Parathyroid adenoma (tissue), 2 donors: ENCODE data around the gene SLC25A29.

ENCODE experiments used
- H2AFZ ChIP-seq: fragments of 300-600 bp; sonication (generic); one replicate; pipeline ENCODE4 v1.7.0; 2017; ENCODE audit warnings: antibody characterized with exemption, mild to moderate bottlenecking
- H3K27ac ChIP-seq: fragments of 300-600 bp; sonication (generic); one replicate; pipeline ENCODE4 v1.7.0; 2017
- H3K27me3 ChIP-seq: fragments of 300-600 bp; sonication (generic); one replicate; pipeline ENCODE4 v1.7.0; 2017; ENCODE audit warnings: low read length; ENCODE audit not compliant: control insufficient read depth, insufficient read depth
- H3K36me3 ChIP-seq: fragments of 300-600 bp; sonication (generic); one replicate; pipeline ENCODE4 v1.7.0; 2017; ENCODE audit warnings: low read length; ENCODE audit not compliant: control insufficient read depth, insufficient read depth
- H3K4me1 ChIP-seq: fragments of 300-600 bp; sonication (generic); one replicate; pipeline ENCODE4 v1.7.0; 2017; ENCODE audit warnings: control low read depth
- H3K4me2 ChIP-seq: fragments of 300-600 bp; sonication (generic); one replicate; pipeline ENCODE4 v1.7.0; 2017; ENCODE audit warnings: low read length
- H3K4me3 ChIP-seq: fragments of 300-600 bp; sonication (generic); one replicate; pipeline ENCODE4 v1.7.0; 2017; ENCODE audit warnings: low read depth, low read length
- H3K79me2 ChIP-seq: fragments of 300-600 bp; sonication (generic); one replicate; pipeline ENCODE4 v1.7.0; 2017; ENCODE audit warnings: control low read depth
- H3K9ac ChIP-seq: fragments of 300-600 bp; sonication (generic); one replicate; pipeline ENCODE4 v1.7.0; 2017; ENCODE audit warnings: mild to moderate bottlenecking
- H3K9me3 ChIP-seq: fragments of 300-600 bp; sonication (generic); one replicate; pipeline ENCODE4 v1.7.0; 2017; ENCODE audit warnings: low read length; ENCODE audit not compliant: control insufficient read depth
- TF ChIP-seq, protein P1 (sequence below): fragments of 300-600 bp; sonication (generic); IDR thresholded peaks from one replicate; pipeline ENCODE4 v1.7.0; 2017; ENCODE audit warnings: antibody characterized with exemption, mild to moderate bottlenecking
- donor health status: primary hyperparathyroidism.

Gene SLC25A29

DNA sequence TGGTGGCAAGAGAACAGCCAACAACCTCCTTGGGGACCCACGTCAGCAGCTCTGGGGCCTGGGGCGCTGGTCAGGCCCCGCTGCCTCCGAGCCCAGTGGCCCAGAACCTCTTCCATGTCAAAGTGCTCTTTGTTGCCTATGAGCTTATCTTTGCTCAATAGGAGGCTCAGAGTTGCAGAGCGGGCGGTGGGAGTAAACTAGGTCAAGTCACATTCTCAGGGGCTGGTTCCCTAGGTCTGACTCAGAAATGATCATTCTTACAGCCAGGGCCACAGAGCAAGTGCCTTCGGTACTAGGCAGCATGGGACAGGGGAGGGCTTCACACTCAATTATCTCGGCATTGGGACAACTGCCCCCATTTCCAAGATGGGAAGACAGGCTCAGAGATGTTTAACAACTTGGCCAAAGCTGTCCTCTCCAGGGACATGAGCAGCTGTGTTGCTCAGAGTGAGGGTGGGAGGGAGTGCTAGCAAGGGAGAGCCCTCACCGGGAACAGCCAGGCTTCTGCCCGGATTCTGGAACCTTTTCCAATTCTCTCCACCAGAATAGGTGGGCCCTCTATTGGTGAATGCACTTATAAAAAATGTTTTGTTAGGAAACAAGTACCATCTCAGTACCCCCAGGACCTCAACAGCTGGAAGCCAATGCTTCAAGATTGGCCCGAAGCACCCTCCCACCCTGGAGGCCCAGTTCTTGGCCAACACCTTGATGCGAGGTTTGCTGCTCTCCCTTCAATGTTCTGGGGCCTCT, 11.9 kb downstream of the SLC25A29 start:
- no peaks in the 10 kb centered on the region for H3K27me3 ChIP-seq
- H3K79me2 ChIP-seq: peaks cover 4% of the 10 kb centered on the region
- no peak overlapping the region for H3K9ac ChIP-seq
- H3K27ac ChIP-seq: no peak overlapping the region
- no peaks in the 10 kb centered on the region for H3K9me3 ChIP-seq
- no peak overlapping the region for H3K4me2 ChIP-seq
- no peak overlapping the region for H2AFZ ChIP-seq
- H3K36me3 ChIP-seq: no peaks in the 10 kb centered on the region
- TF ChIP-seq, protein P1, sequence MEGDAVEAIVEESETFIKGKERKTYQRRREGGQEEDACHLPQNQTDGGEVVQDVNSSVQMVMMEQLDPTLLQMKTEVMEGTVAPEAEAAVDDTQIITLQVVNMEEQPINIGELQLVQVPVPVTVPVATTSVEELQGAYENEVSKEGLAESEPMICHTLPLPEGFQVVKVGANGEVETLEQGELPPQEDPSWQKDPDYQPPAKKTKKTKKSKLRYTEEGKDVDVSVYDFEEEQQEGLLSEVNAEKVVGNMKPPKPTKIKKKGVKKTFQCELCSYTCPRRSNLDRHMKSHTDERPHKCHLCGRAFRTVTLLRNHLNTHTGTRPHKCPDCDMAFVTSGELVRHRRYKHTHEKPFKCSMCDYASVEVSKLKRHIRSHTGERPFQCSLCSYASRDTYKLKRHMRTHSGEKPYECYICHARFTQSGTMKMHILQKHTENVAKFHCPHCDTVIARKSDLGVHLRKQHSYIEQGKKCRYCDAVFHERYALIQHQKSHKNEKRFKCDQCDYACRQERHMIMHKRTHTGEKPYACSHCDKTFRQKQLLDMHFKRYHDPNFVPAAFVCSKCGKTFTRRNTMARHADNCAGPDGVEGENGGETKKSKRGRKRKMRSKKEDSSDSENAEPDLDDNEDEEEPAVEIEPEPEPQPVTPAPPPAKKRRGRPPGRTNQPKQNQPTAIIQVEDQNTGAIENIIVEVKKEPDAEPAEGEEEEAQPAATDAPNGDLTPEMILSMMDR: no peak
- H3K4me1 ChIP-seq: no peaks in the 10 kb centered on the region
- no peak overlapping the region for H3K4me3 ChIP-seq

DNA sequence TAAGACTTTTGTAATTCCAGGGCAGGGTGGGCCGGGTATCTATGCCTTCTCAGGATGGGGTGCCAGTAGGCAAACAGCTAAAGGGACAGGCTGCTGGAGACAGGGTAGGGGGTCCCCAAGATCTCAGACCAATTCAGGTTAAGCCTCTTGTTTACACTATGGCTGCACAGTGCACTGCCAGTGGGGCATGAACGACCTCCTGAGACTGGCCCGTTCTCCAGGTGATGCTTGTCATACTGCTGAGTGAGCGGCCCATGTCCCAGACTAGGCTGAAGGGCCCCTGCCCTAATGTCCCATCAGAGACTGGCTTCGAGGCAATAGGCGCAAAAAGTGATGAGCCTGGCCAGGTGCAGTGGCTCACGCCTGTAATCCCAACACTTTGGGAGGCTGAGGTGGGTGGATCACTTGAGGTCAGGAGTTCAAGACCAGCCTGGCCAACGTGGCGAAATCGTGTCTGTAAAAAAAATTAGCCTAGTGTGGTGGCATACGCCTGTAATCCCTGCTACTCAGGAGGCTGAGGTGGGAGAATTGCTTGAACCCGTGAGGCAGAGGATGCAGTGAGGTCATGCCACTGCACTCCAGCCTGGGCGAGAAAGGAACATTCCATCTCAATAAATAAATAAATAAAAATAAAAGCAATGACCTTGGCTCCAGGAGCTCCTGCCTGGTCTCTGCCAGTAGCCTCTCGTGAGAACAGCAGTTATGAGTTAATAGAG, 12.6 kb downstream of the SLC25A29 start:
- no peaks in the 10 kb centered on the region for H3K9me3 ChIP-seq
- H3K27me3 ChIP-seq: no peaks in the 10 kb centered on the region
- H3K4me3 ChIP-seq: no peak overlapping the region
- no peak overlapping the region for H3K27ac ChIP-seq
- no peak overlapping the region for H3K4me2 ChIP-seq
- peaks cover 4% of the 10 kb centered on the region for H3K79me2 ChIP-seq
- H3K4me1 ChIP-seq: no peaks in the 10 kb centered on the region
- H2AFZ ChIP-seq: no peak overlapping the region
- no peaks in the 10 kb centered on the region for H3K36me3 ChIP-seq
- TF ChIP-seq, protein P1: no peak
- H3K9ac ChIP-seq: no peak overlapping the region

DNA sequence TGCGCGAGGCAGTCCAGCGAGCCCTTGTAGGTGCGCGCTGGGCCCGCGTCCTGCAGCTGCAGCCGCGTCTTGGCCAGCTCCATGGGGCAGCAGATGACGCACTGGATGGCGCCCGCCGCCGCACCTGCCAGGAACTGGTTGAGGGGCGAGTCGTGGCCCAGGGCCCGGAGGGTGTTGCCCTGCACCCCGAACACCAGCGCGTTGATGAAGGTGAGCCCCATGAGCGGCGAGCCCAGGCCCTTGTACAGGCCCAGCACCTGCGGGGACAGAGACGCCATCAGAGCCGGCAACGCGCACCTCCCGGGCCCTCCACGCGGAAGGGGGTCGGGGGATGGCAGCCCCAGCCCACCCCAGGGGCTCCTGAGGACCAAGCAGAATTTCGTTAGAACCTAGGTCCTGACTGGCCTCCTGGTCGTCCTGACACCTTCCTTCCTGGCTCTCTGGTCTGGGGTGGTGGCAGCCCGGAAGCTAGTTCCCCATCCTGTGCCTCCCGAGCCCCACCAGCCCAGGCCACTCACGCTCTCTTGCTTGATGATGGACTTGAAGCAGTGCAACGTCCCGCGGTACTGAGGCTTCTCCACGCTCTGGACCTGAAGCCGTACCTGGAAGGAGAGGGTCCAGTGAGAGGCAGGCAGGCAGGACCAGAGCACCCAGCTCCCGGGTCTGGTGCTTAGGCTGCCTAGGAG, 13.3 kb downstream of the SLC25A29 start:
- no peaks in the 10 kb centered on the region for H3K36me3 ChIP-seq
- no peak overlapping the region for H3K27ac ChIP-seq
- TF ChIP-seq, protein P1: no peak
- H3K4me1 ChIP-seq: no peaks in the 10 kb centered on the region
- no peak overlapping the region for H3K4me2 ChIP-seq
- no peaks in the 10 kb centered on the region for H3K9me3 ChIP-seq
- peaks cover 4% of the 10 kb centered on the region for H3K79me2 ChIP-seq
- no peak overlapping the region for H2AFZ ChIP-seq
- no peak overlapping the region for H3K9ac ChIP-seq
- no peak overlapping the region for H3K4me3 ChIP-seq
- no peaks in the 10 kb centered on the region for H3K27me3 ChIP-seq

DNA sequence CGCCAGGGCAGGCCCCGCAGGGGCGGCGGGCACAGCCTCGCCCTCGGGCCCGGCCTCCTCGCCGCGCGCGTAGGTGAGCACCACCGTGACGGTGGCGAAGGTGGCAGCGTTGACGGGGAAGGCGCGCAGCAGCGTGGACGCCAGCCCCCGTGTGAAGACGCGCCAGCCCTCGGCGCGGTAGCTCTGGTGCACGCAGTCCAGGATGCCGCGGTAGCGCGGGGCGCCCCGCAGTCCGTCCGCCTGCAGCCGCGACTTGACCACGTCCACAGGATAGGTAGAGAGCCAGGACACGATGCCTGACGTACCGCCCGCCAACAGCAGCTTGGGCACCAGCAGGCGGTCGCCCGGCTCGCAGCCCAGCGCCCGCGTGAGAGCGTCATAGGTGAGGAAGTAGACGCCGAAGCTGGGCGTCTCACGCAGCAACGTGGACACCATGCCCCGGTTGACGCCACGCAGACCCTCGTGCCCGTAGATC, 13.9 kb downstream of the SLC25A29 start:
- Histone ChIP-seq H3K27me3 (no peaks in the 10 kb centered on the region), H3K27ac (no peak overlapping the region), H3K9ac (no peak overlapping the region), H3K4me2 (no peak overlapping the region), H3K4me3 (no peak overlapping the region), H3K4me1 (no peaks in the 10 kb centered on the region), H3K9me3 (no peaks in the 10 kb centered on the region), H3K79me2 (peaks cover 4% of the 10 kb centered on the region), H2AFZ (no peak overlapping the region), H3K36me3 (no peaks in the 10 kb centered on the region)
- TF ChIP-seq, protein P1: no peak
